ENCODE data around the gene TACC2. TPM values are rescaled to one million over a fixed set of nuclear protein-coding genes. Genes with fewer than 3 reads are reported as not detected.
A peak's percentile ranks its signal among the peaks of the same experiment; 100 is the strongest.

The TACC2 gene
- total RNA-seq, 4 donors from 2014 or later: 206 to 606 (median 261) TPM

DNA sequence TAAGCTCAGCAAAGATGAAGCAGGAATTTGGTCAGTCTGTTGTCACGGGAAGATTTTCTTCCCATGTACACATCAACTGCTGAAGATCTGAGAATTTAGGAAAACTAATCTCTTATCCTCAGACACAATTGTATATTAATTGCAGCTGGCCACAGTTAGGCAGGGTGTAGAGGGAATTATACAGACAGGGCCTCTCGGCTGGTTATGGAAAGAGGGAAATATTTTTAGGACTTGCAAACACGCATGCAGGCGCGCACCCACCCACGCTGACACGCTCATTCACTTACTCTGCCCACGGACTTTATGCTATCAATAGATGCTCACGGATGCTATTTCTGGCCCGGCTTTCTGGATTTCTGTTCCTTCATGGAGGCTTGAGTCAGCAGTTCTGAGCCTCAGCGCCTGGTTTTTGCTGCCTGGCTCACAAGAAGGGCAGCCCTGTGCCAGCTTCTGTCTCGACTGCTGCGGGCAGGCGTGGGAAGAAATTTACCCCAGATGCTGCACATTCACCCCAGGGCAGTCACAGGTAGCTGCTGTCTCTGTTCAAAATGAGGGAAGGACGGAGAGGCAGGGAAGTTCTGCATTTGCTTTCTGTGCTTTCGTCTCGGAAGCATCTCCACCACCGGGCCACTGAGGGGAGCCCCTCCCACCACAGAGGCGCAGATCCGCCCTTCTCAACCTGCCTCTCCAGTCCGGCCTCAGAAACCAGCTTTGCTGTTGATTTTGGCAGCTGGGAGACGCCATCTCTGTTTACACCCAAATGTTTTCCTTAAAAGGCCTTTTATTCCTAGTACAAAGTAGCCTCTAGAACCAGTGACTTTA, 165.8 kb downstream of the TACC2 start:
- WGBS: 17% methylated on average over 20 of the region's 22 CpGs
- Histone ChIP-seq H3K4me1 (peaks cover 36% of the 10 kb centered on the region), H3K27me3 (no peaks in the 10 kb centered on the region), H3K4me3 (no peak overlapping the region), H3K36me3 (peaks cover 6% of the 10 kb centered on the region), H3K27ac (peak overlapping the region; percentile 47), H3K9me3 (no peaks in the 10 kb centered on the region)
- no peak for TF ChIP-seq POLR2AphosphoS5 (IDR thresholded peaks at IDR 0.05)
- TF ChIP-seq, protein P1, sequence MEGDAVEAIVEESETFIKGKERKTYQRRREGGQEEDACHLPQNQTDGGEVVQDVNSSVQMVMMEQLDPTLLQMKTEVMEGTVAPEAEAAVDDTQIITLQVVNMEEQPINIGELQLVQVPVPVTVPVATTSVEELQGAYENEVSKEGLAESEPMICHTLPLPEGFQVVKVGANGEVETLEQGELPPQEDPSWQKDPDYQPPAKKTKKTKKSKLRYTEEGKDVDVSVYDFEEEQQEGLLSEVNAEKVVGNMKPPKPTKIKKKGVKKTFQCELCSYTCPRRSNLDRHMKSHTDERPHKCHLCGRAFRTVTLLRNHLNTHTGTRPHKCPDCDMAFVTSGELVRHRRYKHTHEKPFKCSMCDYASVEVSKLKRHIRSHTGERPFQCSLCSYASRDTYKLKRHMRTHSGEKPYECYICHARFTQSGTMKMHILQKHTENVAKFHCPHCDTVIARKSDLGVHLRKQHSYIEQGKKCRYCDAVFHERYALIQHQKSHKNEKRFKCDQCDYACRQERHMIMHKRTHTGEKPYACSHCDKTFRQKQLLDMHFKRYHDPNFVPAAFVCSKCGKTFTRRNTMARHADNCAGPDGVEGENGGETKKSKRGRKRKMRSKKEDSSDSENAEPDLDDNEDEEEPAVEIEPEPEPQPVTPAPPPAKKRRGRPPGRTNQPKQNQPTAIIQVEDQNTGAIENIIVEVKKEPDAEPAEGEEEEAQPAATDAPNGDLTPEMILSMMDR (IDR thresholded peaks at IDR 0.05): no peak
- no peak for TF ChIP-seq POLR2A (IDR thresholded peaks at IDR 0.05)
- DNase-seq (ENCODE audit: low spot score in 2 of 2): no peak

DNA sequence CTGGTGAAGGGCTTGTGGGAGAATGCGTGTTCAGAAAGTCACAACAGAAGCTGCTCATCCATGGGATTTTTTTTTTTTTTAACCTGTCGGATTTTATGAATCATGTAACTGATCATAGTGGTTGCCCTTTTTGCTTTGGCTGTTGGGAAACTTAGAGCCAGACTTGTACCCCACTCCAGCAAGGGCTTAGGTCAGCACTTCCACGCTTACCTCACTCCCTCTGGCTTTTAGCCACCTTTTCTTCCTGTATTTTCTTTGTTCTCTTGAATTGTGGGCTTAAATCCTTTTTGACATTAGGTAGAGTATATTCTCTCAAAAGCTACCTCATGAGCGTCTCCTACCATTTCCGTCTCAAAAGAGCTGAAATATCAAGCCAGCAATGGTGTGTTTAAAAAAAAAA, 168.5 kb downstream of the TACC2 start:
- Histone ChIP-seq H3K4me3 (no peak overlapping the region), H3K36me3 (peaks cover 8% of the 10 kb centered on the region), H3K9me3 (no peaks in the 10 kb centered on the region), H3K4me1 (peaks cover 30% of the 10 kb centered on the region), H3K27me3 (no peaks in the 10 kb centered on the region), H3K27ac (no peak overlapping the region)
- TF ChIP-seq POLR2AphosphoS5 (IDR thresholded peaks at IDR 0.05) (no peak), POLR2A (IDR thresholded peaks at IDR 0.05) (no peak), EP300 (IDR thresholded peaks at IDR 0.05) (no peak)
- TF ChIP-seq, protein P1 (IDR thresholded peaks at IDR 0.05): no peak
- DNase-seq (ENCODE audit: low spot score in 2 of 2): no peak
- 93% methylated on average over 5 of the region's 5 CpGs for WGBS

DNA sequence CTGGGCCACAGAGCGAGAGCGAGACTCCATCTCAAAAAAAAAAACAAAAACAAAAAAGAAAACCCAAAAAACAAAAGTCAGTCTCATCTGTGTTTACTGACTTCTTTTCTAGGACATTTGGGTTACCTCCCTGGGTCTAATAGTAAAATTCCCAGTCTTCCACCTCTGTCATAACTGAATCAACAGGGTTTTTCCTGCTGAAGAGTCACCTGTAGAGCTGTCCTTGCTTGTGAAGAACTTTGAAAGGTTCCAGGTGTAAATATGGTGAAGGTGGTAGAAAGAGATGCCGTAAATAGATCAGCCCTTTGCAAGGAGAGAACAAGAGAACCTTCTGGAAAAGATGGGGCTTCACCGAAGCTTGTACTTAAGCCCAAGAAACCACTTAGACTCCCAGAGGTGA, 169.4 kb downstream of the TACC2 start:
- H3K4me3 ChIP-seq: no peak overlapping the region
- H3K27ac ChIP-seq: no peak overlapping the region
- TF ChIP-seq POLR2A (IDR thresholded peaks at IDR 0.05): no peak
- TF ChIP-seq EP300 (IDR thresholded peaks at IDR 0.05): no peak
- TF ChIP-seq POLR2AphosphoS5 (IDR thresholded peaks at IDR 0.05): no peak
- TF ChIP-seq, protein P1 (IDR thresholded peaks at IDR 0.05): no peak
- DNase-seq (ENCODE audit: low spot score in 2 of 2): no peak
- no peaks in the 10 kb centered on the region for H3K9me3 ChIP-seq
- 95% methylated on average over 4 of the region's 4 CpGs for WGBS
- peaks cover 33% of the 10 kb centered on the region for H3K4me1 ChIP-seq
- no peaks in the 10 kb centered on the region for H3K27me3 ChIP-seq
- peaks cover 8% of the 10 kb centered on the region for H3K36me3 ChIP-seq

DNA sequence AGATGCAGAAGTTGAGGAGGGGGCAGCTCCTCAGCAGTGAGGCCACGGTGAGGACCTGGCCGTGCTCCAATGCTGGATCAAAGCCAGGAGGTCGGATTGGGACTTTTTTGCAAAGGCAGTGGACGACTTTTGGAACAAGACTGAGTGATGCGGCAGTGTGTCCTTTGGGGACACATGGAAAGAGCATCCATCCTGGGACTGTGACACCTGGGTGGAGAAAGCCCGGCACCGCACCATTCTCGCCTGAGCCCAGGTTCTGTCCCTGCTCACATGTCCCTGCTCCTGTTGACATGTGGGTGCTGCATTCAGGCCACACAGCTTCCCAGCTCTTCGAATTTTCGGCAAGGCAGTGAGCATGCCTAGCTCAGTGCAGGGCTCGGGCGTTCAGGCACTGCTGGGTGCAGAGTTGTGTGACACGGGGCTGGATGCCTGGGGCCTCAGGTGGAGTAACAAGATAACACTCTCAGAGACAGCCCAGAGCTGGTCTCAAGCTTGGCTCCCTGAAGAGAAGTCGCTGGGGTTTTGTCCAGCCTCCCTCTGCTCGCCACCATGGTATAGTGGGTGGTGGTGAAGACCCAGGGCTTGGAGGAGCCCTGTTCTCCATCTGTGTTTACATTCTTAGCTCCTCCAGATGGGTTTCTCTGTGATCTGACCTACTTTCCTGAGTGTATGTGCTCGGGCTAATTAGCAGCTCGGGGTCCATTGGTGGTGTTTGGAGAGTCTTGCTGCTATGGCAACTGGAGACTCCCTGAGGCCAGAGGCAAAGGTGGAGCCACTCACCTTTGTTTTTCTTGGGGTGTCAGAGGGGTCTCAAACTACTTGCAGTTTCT, 170.4 kb downstream of the TACC2 start:
- Histone ChIP-seq H3K4me3 (no peak overlapping the region), H3K27ac (no peak overlapping the region), H3K27me3 (no peaks in the 10 kb centered on the region), H3K4me1 (peaks cover 30% of the 10 kb centered on the region), H3K36me3 (peaks cover 8% of the 10 kb centered on the region), H3K9me3 (no peaks in the 10 kb centered on the region)
- DNase-seq (ENCODE audit: low spot score in 2 of 2): no peak
- WGBS: 59% methylated on average over 13 of the region's 17 CpGs
- TF ChIP-seq EP300 (IDR thresholded peaks at IDR 0.05) (no peak), POLR2A (IDR thresholded peaks at IDR 0.05) (no peak), POLR2AphosphoS5 (IDR thresholded peaks at IDR 0.05) (no peak)
- TF ChIP-seq, protein P1 (IDR thresholded peaks at IDR 0.05): no peak

DNA sequence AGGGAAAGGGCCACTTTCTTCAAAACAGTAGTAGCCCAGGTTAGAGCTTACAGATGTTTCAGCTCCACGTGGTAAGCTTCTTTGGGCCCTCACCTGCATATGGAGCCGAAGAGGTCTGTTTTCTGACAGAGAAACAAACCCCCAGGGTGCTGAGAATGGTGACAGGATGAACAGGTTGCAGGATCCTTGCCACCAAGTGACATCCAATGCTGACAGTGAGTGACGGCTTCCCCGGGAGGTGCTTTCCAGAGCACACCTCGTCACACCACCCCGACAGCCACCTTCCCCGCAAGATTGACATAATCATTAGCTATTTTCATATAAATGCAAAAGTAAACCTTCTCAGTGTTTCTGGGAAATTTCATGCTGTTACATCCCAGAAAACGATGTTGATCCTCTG, 172.8 kb downstream of the TACC2 start:
- peaks cover 18% of the 10 kb centered on the region for H3K4me1 ChIP-seq
- no peaks in the 10 kb centered on the region for H3K9me3 ChIP-seq
- WGBS: 49% methylated on average over 8 of the region's 8 CpGs
- H3K36me3 ChIP-seq: peaks cover 8% of the 10 kb centered on the region
- TF ChIP-seq EP300 (IDR thresholded peaks at IDR 0.05) (no peak), POLR2A (IDR thresholded peaks at IDR 0.05) (no peak), POLR2AphosphoS5 (IDR thresholded peaks at IDR 0.05) (no peak)
- TF ChIP-seq, protein P1 (IDR thresholded peaks at IDR 0.05): no peak
- no peak overlapping the region for H3K27ac ChIP-seq
- DNase-seq (ENCODE audit: low spot score in 2 of 2): no peak
- no peaks in the 10 kb centered on the region for H3K27me3 ChIP-seq
- no peak overlapping the region for H3K4me3 ChIP-seq

Data from suprapubic skin (tissue), 4 donors.